Erythroblast (primary cell): ENCODE data around the gene USP50.
"Not testable (repeated sequence)": the region's sequence is repeated elsewhere in the genome, so short reads cannot be mapped to it uniquely, and the experiment has no call there.

Experiments used
- DNase-seq, 2 experiments: peaks; one replicate each; lab custom pipeline; 2025; lab: John Stamatoyannopoulos, UW
- GATA1 ChIP-seq: IDR thresholded peaks from 2 replicates; pipeline ENCODE4 v1.6.1; 2011; ENCODE audit warnings: low read depth, mild to moderate bottlenecking, control low read depth, low read length, moderate library complexity
- POLR2A ChIP-seq: IDR thresholded peaks from 2 replicates; pipeline ENCODE4 v1.6.1; 2011; ENCODE audit warnings: mild to moderate bottlenecking, low read length

The USP50 gene

DNA sequence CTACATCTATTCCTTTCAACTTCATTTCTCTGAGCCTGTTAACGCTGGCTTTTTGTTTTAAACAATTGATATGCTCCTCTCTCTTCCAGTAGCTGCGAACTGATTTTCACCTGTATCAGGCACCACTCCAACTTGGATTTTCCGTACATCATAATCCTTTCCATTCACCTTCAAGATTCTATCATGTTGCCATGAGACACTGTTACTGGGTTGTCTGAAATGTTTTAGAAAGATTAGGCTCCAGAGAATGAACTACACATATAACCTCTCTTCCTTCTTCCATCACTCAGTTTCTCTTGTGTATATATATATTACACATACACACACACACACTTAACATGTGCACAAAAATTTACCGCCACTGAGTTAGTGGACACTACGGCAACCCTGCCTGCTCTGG is at the start of gene USP50:
USP50 (minus strand) TSS at position 101 of the 400 bp plus-strand sequence. CDS start 141 bp downstream, outside the sequence.
- no peak for TF ChIP-seq GATA1
- DNase-seq: no peak

DNA sequence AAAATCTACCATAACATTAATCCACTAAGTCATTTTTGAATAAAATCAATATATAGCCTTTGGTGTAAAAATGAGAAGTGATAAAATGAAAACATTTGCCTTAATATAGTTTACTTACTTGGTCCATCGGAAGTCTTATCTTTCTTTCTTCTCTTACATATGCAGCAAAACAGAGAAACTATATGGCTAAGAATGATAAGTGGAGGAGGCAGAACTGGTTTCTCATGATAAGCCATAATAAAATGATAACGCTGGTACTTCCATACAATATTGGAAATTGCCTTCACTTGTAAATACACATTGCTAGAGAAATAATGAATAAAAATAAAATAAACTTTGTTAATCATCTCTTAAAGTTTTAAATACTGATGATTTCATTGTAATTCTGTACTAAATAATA is 47.8 kb upstream of the USP50 start:
- TF ChIP-seq POLR2A (peak; percentile 13), GATA1 (no peak)
- peak; percentile 85 to 93 for DNase-seq

- TF ChIP-seq GATA1 (no peak), POLR2A (no peak)
- peak; percentile 52 to 74 for DNase-seq
Measured at GRCh38 chr15:50593761-50594160, 47.3 kb upstream of the USP50 start.

DNA sequence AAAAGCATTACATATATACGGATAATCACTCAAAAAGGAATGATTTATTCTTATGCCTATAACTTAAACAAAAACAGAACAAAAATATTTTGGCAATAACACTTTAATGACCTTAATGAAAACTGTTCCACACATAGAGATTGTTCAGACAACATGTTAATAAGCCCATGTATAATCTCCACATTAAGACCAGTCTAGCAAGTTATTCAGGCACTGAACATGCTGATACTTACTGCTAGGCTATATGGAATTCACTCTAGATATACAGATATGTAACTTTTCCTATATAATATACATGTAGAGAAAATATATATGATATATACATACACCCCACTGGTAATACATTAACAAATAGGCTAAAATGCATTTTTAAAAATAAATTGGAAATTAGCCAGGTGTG is 43.8 kb upstream of the USP50 start:
- no peak for DNase-seq
- TF ChIP-seq GATA1: no peak
- TF ChIP-seq POLR2A: no peak

DNA sequence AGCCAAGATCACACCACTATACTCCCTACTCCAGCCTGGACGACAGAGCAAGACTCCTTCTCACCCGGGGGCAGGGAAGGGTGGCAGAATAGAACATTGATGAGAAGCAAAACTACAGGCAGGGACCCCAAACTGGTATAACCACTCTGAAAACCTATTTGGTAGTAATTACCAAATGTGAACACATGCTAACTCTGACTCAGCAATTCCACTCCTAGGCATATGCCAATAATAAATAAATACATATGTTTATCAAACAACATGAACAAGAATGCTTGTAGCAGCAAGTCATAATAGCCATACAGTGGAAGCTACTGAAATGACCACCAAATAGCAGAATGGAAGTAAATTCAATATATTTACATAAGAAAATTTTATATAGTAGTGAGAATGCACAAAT is 31.0 kb upstream of the USP50 start:
- DNase-seq: no peak
- TF ChIP-seq GATA1 (no peak), POLR2A (no peak)

DNA sequence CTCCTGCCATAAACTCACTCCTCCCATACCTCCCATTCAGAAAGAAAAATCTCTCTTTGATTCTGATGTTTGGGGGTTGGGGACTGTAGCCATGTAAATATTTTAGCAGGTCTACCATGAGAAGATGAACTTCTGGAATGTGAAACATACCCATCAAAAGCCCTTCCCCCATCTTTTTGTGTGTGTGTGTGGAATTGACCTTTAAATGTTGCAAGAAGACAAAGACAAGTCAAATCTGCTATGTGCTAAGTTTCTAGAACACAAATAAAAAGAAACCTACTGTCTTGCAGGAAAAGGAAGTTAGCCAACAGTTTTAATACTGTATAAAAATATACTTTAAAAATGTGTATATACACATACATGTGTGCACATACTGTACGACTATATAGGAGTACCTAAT is 29.7 kb upstream of the USP50 start:
- DNase-seq: no peak
- TF ChIP-seq POLR2A: no peak
- TF ChIP-seq GATA1: no peak

- DNase-seq: not testable (repeated sequence)
Measured at GRCh38 chr15:50573842-50574241, 27.4 kb upstream of the USP50 start.

DNA sequence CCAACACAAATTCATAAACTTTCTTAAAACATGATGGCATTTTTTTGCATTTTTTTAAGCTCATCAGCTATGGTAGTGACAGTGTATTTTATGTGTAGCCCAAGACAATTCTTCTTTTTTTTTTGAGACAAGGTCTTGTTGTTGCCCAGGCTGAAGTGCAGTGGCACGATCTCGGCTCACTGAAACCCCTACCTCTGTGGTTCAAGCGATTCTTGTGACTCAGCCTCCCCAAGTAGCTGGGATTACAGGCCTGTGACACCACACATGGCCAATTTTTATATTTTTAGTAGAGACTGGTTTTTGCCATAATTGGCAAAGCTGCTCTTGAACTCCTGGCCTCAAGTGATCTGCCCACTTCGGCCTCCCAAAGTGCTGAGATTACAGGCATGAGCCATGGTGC is 17.3 kb upstream of the USP50 start:
- TF ChIP-seq POLR2A (no peak), GATA1 (no peak)
- no peak for DNase-seq

DNA sequence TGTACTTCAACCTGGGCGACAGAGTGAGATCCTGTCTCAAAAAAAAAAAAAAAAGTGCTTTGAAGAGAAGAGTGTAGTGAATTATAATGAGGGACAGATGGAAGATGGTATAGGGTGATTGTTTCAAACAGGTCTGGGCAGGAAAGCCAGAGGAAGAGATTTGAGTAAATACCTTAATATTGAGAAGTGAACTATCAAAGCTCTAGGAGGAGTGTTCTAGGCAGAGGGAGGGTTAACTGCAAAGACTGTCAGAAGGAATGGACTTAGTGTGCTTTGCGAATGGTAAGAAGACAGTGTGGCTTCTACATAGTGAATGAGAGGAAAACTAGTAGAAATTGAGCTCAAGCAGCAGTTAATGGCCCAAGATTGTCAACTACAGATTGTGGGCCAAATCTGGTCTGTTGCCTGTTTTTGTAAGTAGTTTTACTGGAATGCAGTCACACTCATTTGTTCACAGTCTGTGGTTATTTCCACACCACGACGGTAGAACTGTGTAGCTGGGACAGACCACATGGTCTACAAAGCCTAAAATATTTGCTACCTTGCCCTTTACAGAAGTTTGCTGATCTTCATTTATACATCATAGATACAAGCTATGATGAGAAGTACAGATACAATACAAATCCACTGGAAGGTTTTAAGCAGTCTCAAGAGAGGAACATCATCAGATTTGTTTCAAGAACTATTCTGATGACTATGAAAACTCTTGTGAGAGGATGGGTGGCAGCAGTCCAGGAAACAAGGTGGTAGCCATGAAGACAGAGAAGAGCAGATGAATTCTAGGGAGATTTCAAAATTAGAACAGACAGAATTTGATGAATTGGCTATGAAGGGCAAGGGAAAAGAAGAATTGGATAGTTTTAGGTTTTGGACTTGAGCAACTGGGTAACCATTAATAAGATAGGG is 16.5 kb upstream of the USP50 start:
- no peak for DNase-seq
- TF ChIP-seq GATA1 (no peak), POLR2A (no peak)

- TF ChIP-seq GATA1 (no peak), POLR2A (no peak)
- no peak for DNase-seq
Measured at GRCh38 chr15:50558012-50558411, 11.5 kb upstream of the USP50 start.

GRCh38 chr15:50556642-50557371 is 10.3 kb upstream of the USP50 start:
- TF ChIP-seq GATA1 (no peak), POLR2A (no peak)

DNA sequence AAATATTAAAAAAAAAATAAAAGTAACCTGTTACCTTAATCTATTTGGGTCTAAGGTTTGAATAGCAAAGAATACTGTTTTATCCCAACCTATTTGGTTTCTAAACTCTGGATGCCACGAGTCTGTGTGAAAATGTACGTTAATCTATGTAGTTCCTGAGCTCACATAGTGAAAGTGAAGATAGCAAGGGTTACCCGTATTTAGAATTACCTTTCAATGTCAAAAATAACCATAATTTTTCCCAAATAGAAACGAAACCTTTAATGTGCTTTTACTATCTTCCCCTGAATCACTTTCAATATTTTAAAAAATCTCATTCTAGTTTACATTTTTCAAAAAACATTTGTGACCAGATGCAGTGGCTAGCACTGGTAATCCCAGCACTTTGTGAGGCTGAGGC is 5.8 kb upstream of the USP50 start:
- DNase-seq: no peak
- no peak for TF ChIP-seq POLR2A
- no peak for TF ChIP-seq GATA1

More at GRCh38 chr15:50556642-50557371, 10.3 kb upstream of the USP50 start:
- DNase-seq: no peak

DNA sequence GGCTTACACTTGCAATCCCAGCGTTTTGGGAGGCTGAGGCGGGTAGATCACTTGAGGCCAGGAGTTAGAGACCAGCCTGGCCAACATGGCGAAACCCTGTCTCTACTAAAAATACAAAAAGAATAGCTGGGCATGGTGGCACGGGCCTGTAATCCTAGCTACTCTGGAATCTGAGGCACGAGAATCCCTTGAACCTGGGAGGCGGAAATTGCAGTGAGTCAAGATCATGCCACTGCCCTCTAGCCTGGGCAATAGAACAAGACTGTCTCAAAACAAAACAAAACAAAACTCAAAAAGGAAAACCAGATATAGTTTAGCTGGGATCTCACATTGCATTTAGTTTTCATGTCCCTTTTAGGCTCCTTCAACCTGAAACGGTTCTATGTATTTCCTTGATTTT is 2.9 kb upstream of the USP50 start:
- no peak for DNase-seq
- TF ChIP-seq GATA1: no peak
- no peak for TF ChIP-seq POLR2A

GRCh38 chr15:50544368-50544767 is 2.1 kb downstream of the USP50 start:
- TF ChIP-seq GATA1 (no peak), POLR2A (no peak)
- no peak for DNase-seq

GRCh38 chr15:50543556-50543955 is 2.9 kb downstream of the USP50 start:
- no peak for DNase-seq

More at GRCh38 chr15:50543556-50543955, 2.9 kb downstream of the USP50 start:
- no peak for TF ChIP-seq GATA1
- no peak for TF ChIP-seq POLR2A
